C4-2B (cell line): ENCODE results near the gene LGALS9C.
"Not testable (repeated sequence)": the region's sequence is repeated elsewhere in the genome, so short reads cannot be mapped to it uniquely, and the experiment has no call there.

Experiments used
- CTCF ChIP-seq: fragments of 450-650 bp; conservative IDR thresholded peaks from 2 replicates; pipeline ENCODE4 v1.5.1; 2017; ENCODE audit warnings: mild to moderate bottlenecking
- ZFX ChIP-seq: fragments of 450-650 bp; IDR thresholded peaks from 2 replicates; pipeline ENCODE4 v1.6.1; 2017

GRCh38 chr17:18439465-18439870 lies 37.1 kb upstream of the LGALS9C start:
- TF ChIP-seq CTCF, ZFX: not testable (repeated sequence)
